ENCODE measurements around the gene ARSI.
"Not testable (repeated sequence)": the region's sequence is repeated elsewhere in the genome, so short reads cannot be mapped to it uniquely, and the experiment has no call there.

Gene ARSI

GRCh38 chr5:150265870-150266383, 36.8 kb downstream of the ARSI start:
- DNase-seq (ENCODE audit: low spot score): no peak

DNA sequence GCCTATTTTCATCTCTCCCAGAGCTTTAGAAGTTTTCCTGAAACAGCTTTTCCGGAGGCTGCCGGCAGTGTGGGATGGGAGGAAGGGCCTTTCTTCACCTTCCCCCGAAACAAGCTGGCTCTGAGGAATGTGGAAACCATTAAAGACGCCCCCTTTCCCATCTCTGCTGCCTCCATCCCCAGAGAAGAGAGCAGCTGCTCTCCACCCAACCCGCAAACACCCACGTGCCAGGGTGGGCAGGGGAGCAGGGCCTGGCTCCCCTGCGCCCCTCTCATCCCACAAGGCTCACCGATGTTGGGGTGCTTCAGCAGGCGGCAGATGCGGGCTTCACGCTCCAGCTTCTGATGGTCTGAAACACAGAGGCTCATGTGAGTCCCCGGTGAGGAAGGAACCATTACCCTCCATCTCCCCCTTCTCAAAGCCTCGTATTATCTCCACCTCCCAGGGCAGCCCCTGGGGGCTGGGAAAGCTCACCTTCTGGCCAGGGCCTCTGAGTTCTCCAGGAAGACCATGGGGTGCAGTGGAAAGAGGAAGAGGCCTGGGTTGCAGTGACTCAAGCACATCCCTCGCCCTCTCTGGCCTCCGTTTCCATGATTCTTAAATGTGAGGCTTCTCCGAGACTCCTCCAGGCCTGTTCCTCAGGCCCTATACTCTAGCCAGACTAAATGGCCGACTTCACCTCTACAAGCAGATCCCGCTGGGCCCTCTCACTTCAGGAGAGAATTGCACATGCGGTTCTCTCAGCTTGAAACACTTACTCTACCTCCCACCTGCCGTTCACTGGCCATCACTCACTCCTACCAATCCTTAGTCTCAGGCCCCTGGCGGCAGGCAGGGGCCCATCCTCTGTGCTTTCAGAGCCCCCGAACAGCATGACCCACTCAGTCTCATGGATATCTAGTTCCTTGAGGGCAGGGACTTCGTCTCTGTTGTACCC, 37.8 kb downstream of the ARSI start:
- no peak for DNase-seq (ENCODE audit: low spot score)

DNA sequence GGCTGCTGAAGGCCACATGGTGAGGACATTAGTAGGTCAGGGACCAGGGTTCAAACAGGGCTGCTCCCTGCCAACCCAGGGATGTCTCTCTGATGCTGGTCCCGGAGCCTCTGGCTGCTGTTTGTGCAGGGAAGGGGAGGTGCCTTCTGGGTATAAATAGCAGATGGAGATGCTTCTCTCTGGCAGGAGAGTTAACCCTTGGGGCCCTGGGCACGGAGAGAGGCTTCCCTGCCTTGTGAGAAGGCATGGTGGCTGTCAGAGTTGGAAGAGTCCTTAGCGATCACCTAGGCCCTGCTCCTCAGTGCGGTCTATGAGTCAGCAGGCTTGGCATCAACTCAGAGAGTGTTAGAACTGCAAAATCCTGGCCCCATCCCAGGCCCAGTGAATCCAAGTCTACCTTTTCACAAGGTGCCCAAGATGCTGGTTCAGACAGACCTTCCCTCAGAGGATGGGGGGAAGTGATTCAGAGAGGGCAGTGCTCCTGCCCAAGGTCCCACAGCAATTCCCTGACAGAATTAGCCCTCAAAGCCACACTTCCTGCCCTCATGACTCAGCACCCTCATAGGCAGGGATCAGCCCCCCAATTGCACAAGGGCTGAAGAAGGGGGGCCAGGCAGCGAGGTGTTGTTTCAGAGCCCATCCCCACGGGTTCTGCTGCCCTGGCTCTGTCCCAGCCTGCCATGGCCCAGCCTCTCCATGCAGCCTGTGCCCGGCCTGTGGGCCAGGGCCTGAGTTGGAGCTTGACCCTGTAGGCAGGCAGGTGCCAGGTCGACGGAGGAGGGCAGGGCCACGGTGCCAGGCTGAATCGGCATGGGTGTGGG, 38.7 kb downstream of the ARSI start:
- DNase-seq (ENCODE audit: low spot score): no peak

DNA sequence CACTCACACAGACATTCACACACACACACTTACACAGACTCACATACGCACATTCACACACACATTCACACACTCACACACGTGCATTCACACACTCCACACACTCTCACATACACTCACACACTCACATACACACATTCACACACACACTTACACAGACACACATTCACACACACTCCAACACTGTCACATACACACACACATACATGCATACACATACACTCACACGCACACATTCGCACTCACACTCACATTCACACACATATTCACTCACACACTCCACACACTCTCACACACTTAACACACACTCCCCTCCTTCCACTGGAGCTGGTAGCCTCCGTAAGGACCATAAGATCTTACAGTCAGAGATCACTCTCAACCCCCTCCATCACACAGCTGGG, 39.3 kb downstream of the ARSI start:
- no peak for DNase-seq (ENCODE audit: low spot score)

- no peak for DNase-seq (ENCODE audit: low spot score)
Observed at GRCh38 chr5:150262502-150262901, 40.2 kb downstream of the ARSI start.

DNA sequence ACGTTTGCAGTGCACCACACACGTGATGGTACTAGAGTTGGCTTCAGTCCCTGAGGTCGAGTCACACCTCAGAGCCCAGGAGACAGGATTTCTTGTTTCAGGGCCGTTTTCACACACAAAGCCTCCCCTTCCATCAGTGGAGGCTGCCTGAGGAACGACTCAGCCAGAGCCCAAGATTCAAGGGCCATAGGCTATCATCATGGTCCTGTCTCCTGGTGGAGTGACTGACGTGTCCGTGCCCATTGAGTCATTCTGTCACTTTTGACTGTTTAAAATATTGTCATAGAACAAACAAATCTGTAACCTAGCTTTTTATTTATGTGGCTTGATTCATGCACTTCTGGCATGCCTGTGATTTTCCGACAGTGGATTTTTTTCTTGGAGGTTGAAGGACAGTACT, 41.5 kb downstream of the ARSI start:
- no peak for DNase-seq (ENCODE audit: low spot score)

DNA sequence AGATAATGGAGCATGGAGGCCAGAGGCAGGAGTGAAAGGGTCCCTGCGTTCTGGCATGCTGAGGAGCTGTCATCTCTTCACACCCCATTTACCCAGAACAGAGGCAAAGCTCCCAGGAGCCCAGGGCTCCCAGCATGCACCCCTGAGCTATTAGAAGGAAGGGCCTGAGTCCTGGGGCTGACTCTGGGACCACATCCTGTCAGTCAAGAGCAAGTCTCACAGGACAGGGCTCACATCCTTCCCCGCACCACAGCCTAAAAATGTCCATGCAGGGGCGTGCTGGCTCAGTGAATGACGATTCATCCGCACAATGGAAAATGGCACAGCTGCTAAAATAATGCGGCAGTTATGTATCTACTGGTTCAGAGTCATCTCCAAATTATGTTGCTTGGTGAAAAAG, 44.6 kb downstream of the ARSI start:
- no peak for DNase-seq (ENCODE audit: low spot score)

DNA sequence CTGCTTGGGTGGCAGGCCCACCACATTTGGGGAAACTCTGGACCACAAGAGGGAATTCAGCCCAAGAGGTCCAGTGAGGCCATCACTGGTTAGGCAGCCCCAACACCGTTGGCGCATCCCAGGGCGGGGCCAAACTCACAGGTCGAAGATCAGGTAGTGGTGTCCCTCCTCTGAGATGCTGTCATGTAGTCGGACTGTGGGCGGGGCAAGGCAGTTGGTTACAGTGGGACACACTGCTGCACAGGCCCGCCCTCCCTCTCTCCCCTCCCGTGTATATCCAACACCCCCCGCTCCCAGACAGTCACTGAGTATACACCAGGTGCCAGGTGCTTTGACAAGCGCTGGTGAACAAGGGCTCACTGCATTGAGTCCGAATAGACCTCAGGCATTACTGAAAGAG, 45.3 kb downstream of the ARSI start:
- no peak for DNase-seq (ENCODE audit: low spot score)

GRCh38 chr5:150256410-150257064, 46.2 kb downstream of the ARSI start:
- no peak for DNase-seq (ENCODE audit: low spot score)

GRCh38 chr5:150255659-150256409, 46.9 kb downstream of the ARSI start:
- DNase-seq (ENCODE audit: low spot score): no peak

DNA sequence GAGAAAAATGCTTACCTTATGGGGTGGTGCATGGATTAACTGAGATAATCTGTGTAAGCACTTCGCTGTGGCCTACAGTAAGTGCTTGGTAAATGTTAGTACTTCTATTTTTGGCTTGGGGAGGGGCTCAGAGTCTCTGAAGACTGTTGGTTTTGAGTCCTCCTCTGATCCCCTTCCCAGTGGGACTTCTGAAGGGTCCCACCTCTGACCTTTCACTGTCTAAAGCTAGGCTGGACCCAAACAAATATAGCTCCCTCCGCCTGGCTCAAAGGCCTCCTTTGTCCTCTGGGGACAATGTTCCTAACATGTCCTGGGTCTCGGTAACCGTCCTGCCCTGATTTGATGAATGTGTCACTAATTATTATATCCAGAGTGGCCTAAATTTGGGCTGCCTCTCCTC, 47.9 kb downstream of the ARSI start:
- DNase-seq (ENCODE audit: low spot score): no peak

- no peak for DNase-seq (ENCODE audit: low spot score)
Observed at GRCh38 chr5:150254363-150254762, 48.3 kb downstream of the ARSI start.

- no peak for DNase-seq (ENCODE audit: low spot score)
Observed at GRCh38 chr5:150253416-150254208, 49.1 kb downstream of the ARSI start.

GRCh38 chr5:150252489-150252888, 50.2 kb downstream of the ARSI start:
- DNase-seq (ENCODE audit: low spot score): no peak

DNA sequence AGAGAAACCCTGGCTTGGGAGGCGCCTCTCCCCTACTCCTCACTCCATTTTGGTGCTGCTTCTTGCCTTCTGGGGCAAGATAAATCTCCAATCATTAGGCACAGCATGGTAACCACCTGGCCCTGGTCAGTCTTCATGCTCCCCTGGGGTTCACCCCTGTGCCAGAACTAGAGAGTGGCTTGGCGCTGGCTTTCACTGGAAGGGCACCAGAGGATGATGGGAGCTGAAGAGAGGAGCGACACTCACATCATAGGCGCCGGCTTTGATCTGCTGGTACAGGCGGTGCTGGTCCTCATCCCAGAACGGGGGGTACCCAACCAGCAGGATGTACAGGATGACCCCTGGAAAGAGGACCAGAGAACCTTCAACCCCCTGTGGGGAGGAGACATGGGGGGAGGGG, 51.2 kb downstream of the ARSI start:
- DNase-seq (ENCODE audit: low spot score): no peak

DNA sequence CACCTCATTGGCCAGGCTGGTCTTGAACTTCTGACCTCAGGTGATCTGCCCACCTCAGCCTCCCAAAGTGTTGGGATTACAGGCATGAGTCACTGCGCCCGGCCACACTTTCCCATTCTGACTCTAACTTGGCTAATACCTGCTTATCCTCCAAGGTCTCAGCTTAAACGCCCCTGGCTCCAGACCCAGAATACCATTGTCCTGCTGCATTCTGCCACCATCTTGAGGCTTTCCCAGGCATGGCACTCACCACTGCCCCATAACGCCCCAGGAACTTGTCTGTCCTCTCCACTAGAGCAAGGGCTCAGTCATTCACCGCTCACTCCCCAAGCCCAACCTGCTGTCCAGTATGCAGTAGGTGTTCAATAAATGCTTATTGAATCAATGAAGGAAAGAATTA, 53.0 kb downstream of the ARSI start:
- DNase-seq (ENCODE audit: low spot score): no peak

DNA sequence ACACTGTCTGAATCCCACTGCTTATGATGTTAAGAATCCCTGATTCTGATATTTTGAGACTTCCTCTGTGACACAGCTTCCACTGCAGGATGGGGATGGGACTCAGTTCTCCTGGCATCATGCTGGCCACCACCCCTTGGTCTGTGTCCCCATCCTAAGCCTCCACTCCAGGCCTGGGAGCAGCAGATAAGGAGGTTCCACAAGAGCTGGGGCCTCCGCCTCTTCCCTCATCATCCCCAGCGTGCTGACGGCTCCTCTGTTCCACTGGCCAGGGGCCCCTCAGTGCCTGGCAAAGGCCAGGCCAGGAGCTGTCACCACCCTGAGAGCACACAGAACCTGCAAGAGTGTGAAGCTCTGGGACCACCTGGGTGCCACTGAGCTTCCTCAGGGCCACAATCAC, 53.8 kb downstream of the ARSI start:
- no peak for DNase-seq (ENCODE audit: low spot score)

- DNase-seq (ENCODE audit: low spot score): not testable (repeated sequence)
Observed at GRCh38 chr5:150248493-150248892, 54.2 kb downstream of the ARSI start.

DNA sequence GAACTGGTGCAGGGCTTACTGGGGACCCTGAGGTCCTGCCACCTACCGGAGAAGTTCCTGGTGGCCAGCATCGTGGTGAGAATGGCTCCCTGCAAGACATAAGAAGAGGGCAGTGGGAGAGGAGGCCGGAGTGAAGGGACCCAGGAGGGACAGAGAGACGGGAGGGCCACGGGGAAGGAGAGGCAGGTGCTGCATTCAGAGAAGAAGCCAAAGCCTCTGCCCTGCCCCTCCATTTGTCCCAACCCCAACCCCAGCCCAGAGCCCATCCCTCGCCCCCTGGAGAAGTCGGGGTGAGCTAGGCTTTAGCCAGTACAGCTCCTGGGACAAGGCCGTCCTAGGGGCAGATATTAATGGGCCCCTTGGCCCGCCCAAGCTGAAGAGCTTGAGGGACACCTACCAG, 55.0 kb downstream of the ARSI start:
- no peak for DNase-seq (ENCODE audit: low spot score)

DNA sequence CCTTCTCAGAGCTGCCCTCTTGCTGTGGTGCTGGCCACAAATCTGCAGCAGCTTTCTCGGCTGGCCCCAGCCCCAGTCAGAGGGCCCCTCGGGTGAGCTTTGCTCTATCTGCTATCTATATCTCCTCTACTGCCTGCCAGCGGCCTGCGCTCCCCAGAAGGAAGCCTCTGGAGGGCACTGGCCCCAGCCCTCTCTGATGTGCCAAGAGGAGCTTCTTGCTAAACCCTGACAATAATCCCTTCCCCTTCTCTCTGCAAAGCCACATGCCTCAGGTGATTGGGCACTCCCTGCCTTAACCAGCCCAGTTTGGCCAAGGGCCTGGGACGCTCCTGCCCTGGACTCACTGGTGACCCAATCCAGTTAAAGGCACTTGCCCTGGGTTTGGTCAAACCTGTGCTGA, 55.9 kb downstream of the ARSI start:
- no peak for DNase-seq (ENCODE audit: low spot score)

- no peak for DNase-seq (ENCODE audit: low spot score)
Observed at GRCh38 chr5:150246429-150246828, 56.3 kb downstream of the ARSI start.
